ENCODE measurements around the gene LGALSL. TPM values are rescaled to one million over a fixed set of nuclear protein-coding genes. Genes with fewer than 3 reads are reported as not detected.

LGALSL gene
- 10 to 100 TPM; 15.8 to 19.3 TPM for total RNA-seq

- peak; percentile 67 for ATAC-seq (ENCODE audit: insufficient number of reproducible peaks, low FRiP score, low read depth)
- H3K27me3 ChIP-seq (replicated peaks; ENCODE audit: insufficient read depth), result no peaks in the 10 kb centered on the region
- H3K4me3 ChIP-seq, result peak within 1 kb of the TSS; percentile 91
- H3K9me3 ChIP-seq, result no peaks in the 10 kb centered on the region
- TF ChIP-seq CTCF (IDR thresholded peaks at IDR 0.05), result no peak
- DNase-seq (ENCODE audit: low spot score), result no peak
- peaks cover 5% of the 10 kb centered on the region for H3K36me3 ChIP-seq
- H3K4me1 ChIP-seq (ENCODE audit: control insufficient read depth in 1 of 2, low read depth in 2 of 2), result peaks cover 3 to 27% of the 10 kb centered on the region in 2 donors
- H3K27ac ChIP-seq, result peak within 1 kb of the TSS; percentile 96 to 97
Observed at GRCh38 chr2:64453770-64454385, at the start of gene LGALSL. Gene LGALSL (plus strand): TSS chr2:64454162. CDS start chr2:64454546, 384 bp downstream.

GRCh38 chr2:64404743-64405142 is 49.2 kb upstream of the LGALSL start:
- no peaks in the 10 kb centered on the region for H3K27me3 ChIP-seq (replicated peaks; ENCODE audit: insufficient read depth)
- ATAC-seq (ENCODE audit: insufficient number of reproducible peaks, low FRiP score, low read depth) (no peak), DNase-seq (ENCODE audit: low spot score) (no peak)
- no peak overlapping the region for H3K4me3 ChIP-seq
- TF ChIP-seq CTCF (IDR thresholded peaks at IDR 0.05), result no peak
- H3K27ac ChIP-seq, result peak overlapping the region; percentile 90 to 93
- H3K36me3 ChIP-seq, result no peaks in the 10 kb centered on the region
- no peaks in the 10 kb centered on the region for H3K9me3 ChIP-seq
- peaks cover 22 to 33% of the 10 kb centered on the region in 2 donors for H3K4me1 ChIP-seq (ENCODE audit: control insufficient read depth in 1 of 2, low read depth in 2 of 2)

- peak overlapping the region; percentile 16 to 30 for H3K27ac ChIP-seq
Observed at GRCh38 chr2:64405581-64406406, 48.2 kb upstream of the LGALSL start.

GRCh38 chr2:64406407-64406774 is 47.6 kb upstream of the LGALSL start:
- DNase-seq (ENCODE audit: low spot score) (no peak), ATAC-seq (ENCODE audit: insufficient number of reproducible peaks, low FRiP score, low read depth) (no peak)
- no peak overlapping the region for H3K27ac ChIP-seq
- no peaks in the 10 kb centered on the region for H3K9me3 ChIP-seq
- peaks cover 22 to 33% of the 10 kb centered on the region in 2 donors for H3K4me1 ChIP-seq (ENCODE audit: control insufficient read depth in 1 of 2, low read depth in 2 of 2)
- no peak for TF ChIP-seq CTCF (IDR thresholded peaks at IDR 0.05)
- no peak overlapping the region for H3K4me3 ChIP-seq
- no peaks in the 10 kb centered on the region for H3K36me3 ChIP-seq
- H3K27me3 ChIP-seq (replicated peaks; ENCODE audit: insufficient read depth), result no peaks in the 10 kb centered on the region

More at GRCh38 chr2:64405581-64406406, 48.2 kb upstream of the LGALSL start:
- H3K27me3 ChIP-seq (replicated peaks; ENCODE audit: insufficient read depth), result no peaks in the 10 kb centered on the region
- DNase-seq (ENCODE audit: low spot score) (no peak), ATAC-seq (ENCODE audit: insufficient number of reproducible peaks, low FRiP score, low read depth) (no peak)
- H3K4me1 ChIP-seq (ENCODE audit: control insufficient read depth in 1 of 2, low read depth in 2 of 2), result peaks cover 22 to 33% of the 10 kb centered on the region in 2 donors
- no peak for TF ChIP-seq CTCF (IDR thresholded peaks at IDR 0.05)
- no peaks in the 10 kb centered on the region for H3K36me3 ChIP-seq
- no peaks in the 10 kb centered on the region for H3K9me3 ChIP-seq
- no peak overlapping the region for H3K4me3 ChIP-seq

GRCh38 chr2:64408031-64408430 is 45.9 kb upstream of the LGALSL start:
- Histone ChIP-seq H3K4me3 (no peak overlapping the region), H3K4me1 (ENCODE audit: control insufficient read depth in 1 of 2, low read depth in 2 of 2) (peaks cover 19 to 26% of the 10 kb centered on the region in 2 donors), H3K9me3 (no peaks in the 10 kb centered on the region), H3K36me3 (no peaks in the 10 kb centered on the region), H3K27ac (no peak overlapping the region), H3K27me3 (replicated peaks; ENCODE audit: insufficient read depth) (no peaks in the 10 kb centered on the region)
- ATAC-seq (ENCODE audit: insufficient number of reproducible peaks, low FRiP score, low read depth) (no peak), DNase-seq (ENCODE audit: low spot score) (no peak)
- no peak for TF ChIP-seq CTCF (IDR thresholded peaks at IDR 0.05)

Measured in thoracic aorta (tissue), 2 donors.